Heart left ventricle (tissue), 13 donors: Measurements from ENCODE around the gene CUBN.

Experiments
- CTCF ChIP-seq, 12 donors: fragments of 200-600 bp; sonication (generic) in 4 of 12; IDR thresholded peaks; one replicate each; pipeline versions ENCODE4 v1.5.0 to v1.8.0; 2018 to 2022; ENCODE audit warnings: antibody characterized with exemption in 12 of 12, mild to moderate bottlenecking in 5 of 12
- POLR2A ChIP-seq, 2 donors: fragments of 450-650 bp; IDR thresholded peaks; one replicate each; pipeline ENCODE4 v1.6.1; 2017; ENCODE audit warnings: antibody characterized with exemption in 2 of 2, mild to moderate bottlenecking in 2 of 2, moderate library complexity in 2 of 2
- donor health status: ischemic (EF 13 %, LVEDD 7.1; RV severe dilation, severe dysfunction).
- donor health status: DM: no; HTN: yes; CAD: no.
- donor health status: DM: no; HTN: no; CAD: no.
- donor health status: ischemic (EF 25% LVEDD 6.9; RV normal size, moderate dysfunction).
- donor health status: ischemic (EF 25% LVEDD 5.7; RV mildly dilated, moderate dysfunction).
- donor health status: ischemic (EF 35%, LVEDD 5.7; RV mildly dilated, moderate dysfunction).
- donor health status: nonischemic (EF 11% LVEDD 7.7; RV severe dilation, severe dysfunction).
- donor health status: DM: yes; HTN: yes; CAD: no.
- donor health status: PGD.
- donor health status: ischemic (EF 29% LVEDD 5.4; RV normal size, mild dysfunction).
- donor health status: nonischemic (EF 23%, LVEDD 6.1; RV moderate dilation, normal function).

- TF ChIP-seq CTCF (IDR thresholded peaks at IDR 0.05) = no peak
- TF ChIP-seq POLR2A (IDR thresholded peaks at IDR 0.05) = no peak
Measured at GRCh38 chr10:16896993-16897392, 232.6 kb downstream of the CUBN start.
